Muscle of back (tissue), 11 donors: ENCODE data around the gene ACO2. TPM values are rescaled to one million over a fixed set of nuclear protein-coding genes. Genes with fewer than 3 reads are reported as not detected.
"Not testable (repeated sequence)": the region's sequence is repeated elsewhere in the genome, so short reads cannot be mapped to it uniquely, and the experiment has no call there.

Source experiments
- DNase-seq, 3 donors: peaks; one replicate each; pipeline versions ENCODE4 v3.0.0 to v3.0.0-alpha.2; 2013
- polyA plus RNA-seq, 10 donors: library from polyadenylated mRNA; unstranded; fragments of 120-200 nt; gene quantifications; one replicate each; pipeline ENCODE4 v1.2.1, GENCODE V29; 2013; ENCODE audit not compliant: insufficient read length in 10 of 10

The ACO2 gene
- polyA plus RNA-seq, 10 donors = 82.7 to 111 (median 106) TPM

DNA sequence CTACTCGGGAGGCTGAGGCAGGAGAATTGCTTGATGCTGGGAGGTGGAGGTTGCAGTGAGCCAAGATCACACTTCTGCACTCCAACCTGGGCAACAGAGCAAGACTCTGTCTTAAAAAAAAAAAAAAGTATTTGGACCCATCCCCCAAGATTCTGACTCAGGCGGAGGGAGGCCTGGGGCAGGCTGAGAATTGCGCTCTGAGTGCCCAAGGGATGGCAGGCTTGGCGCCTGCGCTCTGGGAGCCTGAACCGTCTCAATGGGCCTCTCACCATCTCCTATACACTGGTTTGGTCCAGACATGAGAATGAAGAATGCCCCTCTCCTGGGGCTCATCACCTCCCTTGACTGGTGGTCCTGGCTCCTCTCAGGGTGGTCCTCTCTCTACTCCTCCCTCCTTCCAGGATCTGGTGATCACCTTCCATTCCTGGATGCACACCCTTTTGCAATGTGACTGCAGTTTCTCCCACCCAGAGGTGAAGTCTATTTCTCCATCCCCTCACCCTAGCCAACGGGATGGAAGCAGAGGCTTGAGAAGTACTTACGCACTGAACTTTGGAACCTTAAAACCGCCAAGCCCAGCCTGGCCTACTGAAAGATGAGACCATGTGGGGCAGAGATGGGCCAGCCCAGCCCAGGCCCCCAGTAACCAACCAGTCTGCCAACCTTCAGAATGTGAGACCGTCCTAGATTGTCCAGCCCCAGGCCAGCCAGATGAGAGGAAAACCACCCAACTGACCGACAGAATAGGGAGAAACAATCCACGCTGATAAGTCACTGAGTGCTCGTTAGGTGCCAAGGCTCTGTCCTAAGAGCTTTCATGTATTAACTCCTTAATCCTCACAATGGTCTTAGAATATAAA, 70.5 kb downstream of the ACO2 start:
- DNase-seq = no peak

DNA sequence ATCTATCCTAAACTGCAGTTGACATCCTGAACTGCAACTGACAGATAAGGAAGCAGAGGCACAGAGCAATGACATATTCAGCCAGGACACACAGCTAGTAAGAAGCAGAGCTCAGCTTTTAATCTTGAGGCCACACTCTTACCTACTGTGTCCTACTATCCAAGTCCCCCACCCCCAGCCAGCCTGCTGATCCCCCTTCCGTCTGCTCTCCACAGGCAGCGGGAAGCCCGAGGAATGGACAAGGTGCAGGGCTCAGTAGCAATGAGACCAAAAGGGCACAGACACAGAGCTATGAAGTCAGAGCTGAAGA, 71.0 kb downstream of the ACO2 start:
- no peak for DNase-seq

DNA sequence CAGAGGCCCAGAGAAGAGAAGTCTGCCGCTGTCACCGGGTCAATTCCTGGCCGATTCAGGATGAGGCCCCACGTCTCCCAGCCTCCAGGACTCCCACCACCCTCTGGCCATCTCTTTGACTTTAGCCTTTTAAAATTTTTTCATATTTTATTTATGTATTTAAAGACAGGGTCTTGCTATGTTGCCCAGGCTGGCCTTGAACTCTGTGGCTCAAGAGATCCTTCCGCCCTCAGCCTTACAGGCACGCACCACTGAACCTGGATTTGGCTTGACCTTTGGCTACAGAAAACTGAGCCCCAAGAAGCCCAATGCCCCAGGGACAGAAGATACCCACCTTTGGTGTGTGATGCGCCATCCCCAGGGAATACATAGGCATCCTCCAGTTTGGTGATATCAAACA, 71.4 kb downstream of the ACO2 start:
- no peak for DNase-seq

DNA sequence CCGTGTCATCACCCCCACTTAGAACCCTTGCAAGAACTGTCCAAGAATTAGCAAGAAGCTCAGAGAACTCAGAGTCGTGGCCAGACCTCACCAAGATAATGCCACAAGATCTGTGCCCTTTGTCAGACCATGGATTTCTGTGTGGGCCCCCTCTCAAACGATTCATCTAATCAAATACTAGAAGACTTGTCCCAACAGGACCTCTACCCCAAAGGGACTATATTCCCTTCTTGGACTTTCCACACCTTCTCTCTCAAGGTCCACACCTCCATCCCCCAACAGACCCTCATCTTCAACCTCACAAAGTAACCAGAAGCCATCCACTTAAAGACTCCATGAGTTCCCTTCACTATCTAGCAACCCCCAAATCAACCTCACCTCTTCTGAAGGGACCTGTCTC, 72.6 kb downstream of the ACO2 start:
- DNase-seq = no peak

DNA sequence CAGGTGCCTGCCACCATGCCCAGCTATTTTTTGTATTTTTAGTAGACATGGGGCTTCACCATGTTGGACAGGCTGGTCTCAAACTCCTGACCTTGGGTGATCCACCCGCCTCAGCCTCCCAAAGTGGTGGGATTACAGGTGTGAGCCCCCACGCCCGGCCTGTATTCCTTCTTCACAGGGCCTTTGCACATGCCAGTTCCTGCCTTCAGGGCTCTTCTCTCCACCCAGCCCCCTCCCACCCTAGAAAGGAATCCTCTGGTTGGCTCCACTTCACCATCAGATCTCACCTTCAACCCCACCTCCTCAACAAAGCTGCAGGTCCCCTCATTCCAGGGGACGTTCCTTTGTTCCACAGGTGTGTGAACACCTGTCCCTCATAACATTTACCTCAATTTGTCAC, 73.3 kb downstream of the ACO2 start:
- DNase-seq = no peak

DNA sequence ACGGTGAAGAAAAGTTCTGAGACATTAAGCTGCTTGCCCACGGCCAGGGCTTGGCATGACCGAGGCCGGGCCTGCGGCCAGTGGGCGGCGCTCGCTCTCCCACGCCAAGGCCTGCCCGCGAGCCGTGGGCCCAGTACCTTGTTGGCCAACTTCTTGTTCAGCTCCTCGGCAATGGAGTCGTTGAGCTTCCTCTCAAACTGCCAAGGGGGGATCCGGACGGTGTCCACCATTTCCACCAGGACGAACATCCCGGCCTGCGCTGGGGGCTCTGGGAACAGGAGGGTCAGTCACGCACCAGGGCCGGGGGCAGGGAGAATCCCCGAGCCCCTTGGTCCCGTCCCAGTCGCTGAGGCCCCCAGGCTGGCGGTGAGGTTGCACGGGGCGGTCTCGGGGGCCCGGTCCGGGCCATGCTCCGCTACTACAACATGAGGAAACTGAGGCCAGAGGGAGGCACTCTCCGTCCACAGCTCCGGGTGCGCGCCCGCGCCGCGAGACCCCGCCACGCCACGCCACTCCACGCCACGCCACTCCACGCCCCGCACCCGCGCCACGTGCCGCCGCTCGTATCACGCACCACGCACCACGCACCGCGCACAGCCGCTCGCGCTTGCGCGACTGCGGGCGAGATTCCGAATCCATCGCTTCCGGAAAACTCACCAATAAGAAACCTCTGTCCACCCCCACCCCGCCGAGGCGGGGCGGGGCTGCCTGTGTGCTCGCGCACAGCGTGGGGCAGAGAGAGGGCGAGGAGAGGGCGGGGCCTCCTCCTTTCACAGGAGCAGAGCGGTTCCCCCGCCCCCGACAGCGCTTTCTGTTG, 75.1 kb downstream of the ACO2 start, which contains the start of gene POLR3H:
Gene POLR3H (minus strand): TSS at position 617 of the 817 bp plus-strand sequence. CDS start 369 bp downstream, at position 248.
- DNase-seq = peak; percentile 98 to 100 (median 99)

DNA sequence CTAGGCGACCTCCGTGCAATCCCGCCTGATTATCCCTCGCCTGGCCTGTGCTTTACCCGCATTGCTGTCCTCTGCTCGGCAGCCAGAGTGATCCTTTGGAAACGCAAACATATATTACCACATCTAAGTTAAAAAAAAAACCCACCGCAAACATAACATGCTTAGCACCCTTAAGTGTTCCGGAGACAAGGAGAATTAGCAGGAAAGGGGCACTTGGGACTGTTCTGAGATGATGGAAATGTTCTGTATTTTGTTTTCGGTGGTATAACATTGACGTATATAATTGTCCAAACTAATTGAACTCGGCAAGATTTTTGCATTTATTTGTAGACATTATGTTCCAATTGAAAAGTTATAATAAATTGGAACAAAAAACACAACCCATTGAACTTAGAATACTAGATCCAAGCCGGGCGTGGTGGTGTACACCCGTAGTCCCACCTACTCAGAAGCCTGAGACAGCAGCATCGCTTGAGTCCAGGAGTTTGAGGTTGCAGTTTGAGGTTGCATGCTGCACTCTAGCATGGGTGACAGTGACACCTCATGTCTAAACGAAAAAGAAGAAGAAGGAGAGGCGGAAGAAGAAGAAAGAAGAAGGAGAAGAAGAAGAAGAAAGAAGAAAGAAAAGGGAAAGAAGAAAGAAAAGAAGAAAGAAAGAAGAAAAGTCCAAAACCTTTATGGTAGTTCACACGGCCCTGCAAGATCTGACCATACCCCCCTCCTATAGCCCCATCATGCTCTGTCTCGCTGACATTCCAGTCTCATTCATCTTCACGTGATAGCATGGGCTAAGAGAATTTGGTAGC, 76.0 kb downstream of the ACO2 start:
- DNase-seq = no peak

DNA sequence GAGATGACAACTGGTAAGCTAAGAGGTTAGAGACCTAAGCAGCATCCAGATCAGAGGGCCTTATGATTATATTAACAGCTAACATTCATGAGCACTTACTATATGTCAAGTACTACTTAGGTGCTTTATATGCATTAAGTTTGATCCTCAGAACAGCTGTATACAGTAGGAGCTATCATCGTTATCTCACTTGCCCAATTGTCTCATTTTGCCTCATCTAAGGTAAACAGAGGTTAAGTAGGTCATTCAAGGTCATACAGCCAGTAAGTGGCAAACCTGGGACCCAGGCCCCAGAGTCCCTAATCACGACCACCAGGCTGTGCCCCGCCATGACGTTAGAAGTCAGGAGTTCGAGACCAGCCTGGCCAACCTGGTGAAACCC, 79.9 kb downstream of the ACO2 start:
- no peak for DNase-seq

DNA sequence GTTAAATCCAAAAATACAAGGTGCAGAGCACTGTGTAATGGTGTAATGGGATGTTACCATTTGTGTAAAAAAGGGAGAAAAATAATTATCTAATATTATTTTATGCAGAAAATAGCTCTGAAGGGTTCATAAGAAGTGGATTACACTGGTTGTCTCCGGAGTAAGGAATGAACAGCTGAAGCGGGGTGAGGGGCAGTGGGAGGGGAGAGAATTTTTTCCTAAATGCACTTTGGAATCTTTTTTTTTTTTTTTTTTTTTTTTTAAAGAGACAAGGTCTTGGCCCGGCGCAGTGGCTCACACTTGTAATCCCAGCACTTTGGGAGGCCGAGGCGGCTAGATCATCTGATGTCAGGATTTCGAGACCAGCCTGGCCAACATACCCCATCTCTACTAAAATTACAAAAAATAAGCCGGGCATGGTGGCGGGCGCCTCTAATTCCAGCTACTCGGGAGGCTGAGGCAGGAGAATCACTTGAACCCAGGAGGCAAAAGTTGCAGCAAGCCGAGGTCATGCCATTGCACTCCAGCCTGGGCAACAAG, 82.1 kb downstream of the ACO2 start:
- DNase-seq = no peak

DNA sequence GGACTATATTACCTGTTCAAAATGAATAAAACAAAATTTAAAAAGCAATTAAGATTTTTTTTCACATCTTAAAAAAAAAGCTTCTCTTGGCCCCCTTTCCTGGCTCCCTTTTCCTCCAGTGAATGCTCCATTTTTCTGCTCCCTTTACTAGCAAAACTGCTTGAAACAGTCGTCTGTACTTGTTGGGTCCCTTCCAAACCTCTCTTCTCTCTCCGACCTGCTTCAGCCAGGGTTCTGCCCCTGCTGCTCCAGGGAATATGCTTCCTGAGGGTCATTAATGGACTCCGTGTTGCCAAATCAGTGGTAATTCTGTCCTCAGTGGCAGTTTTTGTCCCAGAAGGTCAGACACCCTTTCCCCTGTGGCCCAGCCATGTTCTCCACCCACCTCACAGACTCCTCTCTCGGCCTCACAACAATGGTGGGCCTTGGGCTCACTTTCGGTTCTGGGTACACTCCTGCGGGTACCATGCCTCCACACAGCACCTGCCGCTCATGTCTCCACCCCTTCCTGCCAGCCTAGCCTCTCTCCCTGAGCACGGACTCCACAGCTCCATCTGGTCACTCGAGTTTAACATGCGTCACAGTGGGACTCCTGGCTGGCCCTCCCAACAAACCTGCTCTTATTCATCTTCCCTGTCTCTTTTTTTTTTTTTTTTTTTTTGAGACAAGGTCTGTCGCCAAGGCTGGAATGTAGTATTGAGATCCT, 83.1 kb downstream of the ACO2 start:
- no peak for DNase-seq

DNA sequence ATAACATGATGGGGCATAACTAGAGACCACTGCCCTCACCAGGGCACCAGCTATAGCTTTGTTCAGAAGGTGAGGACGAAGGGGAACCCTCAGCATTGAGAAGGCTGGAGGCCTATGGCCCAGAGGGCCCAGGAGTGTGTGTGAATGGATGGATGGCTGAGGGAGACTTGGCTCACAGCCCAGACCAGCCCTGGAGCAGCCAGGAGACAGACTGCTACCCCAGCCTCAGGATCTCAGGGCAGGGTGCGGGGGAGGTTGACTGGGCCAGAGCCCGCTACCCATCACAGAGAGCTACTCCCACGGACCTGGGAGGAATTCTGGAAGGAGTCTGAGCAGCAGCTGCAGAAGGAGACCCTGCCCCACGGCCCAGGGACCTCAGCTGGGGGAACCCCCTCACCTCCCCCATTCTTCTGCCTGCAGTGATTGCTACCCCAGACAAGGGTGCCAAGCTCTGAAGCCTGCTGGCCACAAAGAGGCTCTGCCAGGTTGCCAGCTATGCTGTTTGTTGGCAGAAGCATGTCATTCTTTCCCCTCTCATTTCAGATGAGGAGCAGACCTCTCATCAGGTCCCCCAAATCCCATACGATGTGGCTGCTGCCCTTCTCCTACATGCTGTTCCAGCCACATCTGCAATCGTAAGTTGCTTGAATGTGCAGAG, 86.5 kb downstream of the ACO2 start:
- DNase-seq = no peak

DNA sequence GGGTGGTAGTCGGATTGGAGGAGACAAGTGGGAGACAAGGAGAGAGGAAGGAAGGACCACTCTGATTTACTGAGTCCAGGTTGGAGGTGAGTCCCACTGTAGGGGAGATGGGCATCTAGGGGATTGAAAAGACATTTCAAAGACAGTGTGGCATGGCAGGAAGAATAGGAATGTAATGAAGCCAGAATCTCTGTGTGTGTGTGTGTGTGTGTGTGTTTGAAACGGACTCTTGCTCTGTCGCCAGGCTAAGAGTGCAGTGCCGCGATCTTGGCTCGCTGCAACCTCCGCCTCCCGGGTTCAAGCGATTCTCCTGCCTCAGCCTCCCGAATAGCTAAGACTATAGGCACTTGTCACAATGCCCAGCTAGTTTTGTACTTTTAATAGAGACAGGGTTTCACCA, 87.6 kb downstream of the ACO2 start:
- DNase-seq = no peak

DNA sequence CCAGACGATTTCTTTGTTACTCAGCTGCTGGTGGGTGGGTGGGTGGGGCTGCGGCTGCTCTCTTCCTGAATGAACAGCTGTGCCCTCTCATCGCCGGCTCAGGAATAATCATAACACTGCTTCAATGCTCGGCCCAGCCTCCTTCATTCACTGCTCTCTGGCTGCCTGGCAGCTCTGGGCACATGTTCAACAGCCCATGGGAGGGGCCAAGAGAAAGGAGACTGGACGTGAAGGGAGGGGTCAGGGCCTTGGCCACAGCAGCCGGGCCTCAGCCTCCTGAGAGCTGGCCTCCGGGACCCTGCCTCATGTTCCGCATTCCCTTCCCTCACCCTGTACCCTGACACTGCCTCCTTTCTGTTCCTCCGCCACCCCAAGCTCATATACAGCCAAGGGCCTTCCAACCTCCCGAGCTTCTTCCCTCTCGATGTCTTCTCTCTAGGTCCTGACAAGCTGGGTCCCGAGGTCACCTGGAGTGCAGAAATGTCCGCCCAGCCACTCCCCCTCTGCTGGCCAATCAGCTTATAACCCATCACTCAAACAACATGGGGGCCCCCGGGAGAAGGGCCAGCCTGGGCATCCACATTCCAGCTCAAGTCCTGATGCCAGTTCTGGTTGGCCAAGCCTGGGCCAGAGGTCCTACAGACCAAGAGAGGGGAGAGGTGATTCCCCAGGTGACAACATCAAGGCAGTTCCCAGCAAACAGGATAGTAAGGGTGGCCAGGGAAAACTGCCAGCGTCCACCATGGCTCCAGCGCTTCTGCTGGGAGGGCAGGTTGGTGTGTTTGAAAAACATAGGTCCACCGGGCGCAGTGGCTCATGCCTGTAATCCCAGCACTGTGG, 88.7 kb downstream of the ACO2 start:
- peak; percentile 63 to 80 (median 67) for DNase-seq

DNA sequence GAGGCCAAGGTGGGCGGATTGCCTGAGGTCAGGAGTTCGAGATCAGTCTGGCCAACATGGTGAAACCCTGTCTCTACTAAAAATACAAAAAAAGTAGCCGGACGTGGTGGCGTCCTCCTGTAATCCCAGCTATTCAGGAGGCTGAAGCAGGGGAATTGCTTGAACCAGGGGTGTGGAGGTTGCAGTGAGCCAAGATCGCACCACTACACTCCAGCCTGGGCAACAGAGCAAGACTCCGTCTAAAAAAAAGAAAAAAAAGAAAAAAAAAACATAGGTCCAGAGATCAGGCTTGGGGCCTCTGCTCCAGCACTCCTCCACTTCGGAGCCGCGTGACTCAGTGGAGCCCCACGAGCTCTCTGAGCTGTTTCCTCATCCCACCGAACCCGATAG, 89.3 kb downstream of the ACO2 start:
- DNase-seq = not testable (repeated sequence)

DNA sequence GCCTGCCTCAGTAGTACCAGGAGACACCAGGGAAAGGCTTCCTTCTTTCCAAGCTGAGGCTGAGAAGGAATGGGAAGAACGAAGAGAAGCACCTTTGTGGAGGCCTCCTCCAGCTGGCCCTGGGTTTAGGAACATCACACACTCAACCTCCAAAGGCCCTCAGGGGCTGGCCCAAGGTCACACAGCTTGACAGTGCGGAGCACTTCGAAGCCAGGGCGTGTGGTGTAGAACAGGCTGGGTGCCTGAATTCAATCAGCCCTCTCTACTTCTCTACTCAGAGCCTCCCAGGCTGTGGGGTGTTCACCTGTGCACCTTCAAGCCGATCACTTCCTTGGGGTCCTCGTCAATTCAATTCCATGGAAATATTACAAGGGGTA, 91.2 kb downstream of the ACO2 start:
- no peak for DNase-seq

DNA sequence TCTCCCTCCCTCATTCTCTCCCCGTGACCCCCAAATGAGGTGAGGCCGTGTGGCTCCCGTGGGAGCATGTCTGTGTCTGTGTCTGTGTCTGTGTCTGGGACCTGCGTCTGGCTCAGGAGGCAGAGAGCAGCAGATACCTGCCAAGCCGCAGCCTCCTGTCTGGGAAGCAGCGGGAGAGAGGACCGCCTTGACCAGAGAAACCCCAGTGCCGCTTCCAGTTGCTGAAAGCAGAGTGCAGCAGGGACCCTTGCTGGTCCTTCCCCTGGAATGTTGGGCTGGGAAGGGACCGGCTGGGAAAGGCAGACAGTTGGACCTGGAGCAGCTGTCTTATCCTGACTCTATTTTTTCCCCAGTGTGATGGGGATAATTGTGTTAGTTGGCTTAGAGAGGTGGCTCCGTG, 92.4 kb downstream of the ACO2 start:
- DNase-seq = peak in 1 of 3 donors; percentile 53

DNA sequence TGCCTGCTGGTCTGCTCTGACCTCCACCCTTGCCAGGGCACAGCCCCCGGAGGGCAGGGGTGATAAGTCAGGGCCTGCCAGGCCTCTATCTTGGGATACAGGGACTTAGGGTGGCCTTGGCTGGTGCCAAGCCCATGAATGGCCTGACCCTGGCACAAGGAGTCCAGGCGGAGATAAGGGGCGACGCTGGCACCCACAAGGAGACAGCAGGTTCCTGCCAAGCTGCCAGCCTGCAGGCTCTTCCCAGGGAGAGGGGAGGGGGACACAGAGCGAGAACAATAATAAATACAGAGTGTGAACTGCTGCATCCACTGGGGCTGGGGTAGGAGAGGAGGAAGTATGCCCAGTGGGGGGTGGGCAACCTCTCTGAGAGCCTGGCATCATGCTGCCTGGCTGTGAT, 92.9 kb downstream of the ACO2 start:
- no peak for DNase-seq

DNA sequence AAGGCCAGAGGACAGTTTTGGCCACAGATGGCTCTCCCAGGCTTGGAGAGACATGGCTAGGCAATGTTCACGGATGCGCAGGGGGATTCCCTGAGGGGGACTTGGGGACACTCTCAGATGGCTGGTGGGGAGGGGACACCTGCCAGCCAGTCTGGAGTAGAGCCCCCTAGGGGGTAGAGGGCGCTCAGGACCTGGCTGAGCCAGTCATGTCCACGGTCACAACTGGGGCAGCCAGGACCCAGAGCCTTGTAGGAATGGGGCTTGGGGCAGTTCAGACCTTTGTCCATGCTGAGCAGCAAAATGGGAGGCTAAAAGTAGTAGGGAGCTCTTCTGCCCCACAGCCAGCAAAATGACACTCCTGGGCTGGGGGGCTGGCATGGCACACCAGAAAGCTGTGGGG, 93.5 kb downstream of the ACO2 start:
- DNase-seq = no peak

DNA sequence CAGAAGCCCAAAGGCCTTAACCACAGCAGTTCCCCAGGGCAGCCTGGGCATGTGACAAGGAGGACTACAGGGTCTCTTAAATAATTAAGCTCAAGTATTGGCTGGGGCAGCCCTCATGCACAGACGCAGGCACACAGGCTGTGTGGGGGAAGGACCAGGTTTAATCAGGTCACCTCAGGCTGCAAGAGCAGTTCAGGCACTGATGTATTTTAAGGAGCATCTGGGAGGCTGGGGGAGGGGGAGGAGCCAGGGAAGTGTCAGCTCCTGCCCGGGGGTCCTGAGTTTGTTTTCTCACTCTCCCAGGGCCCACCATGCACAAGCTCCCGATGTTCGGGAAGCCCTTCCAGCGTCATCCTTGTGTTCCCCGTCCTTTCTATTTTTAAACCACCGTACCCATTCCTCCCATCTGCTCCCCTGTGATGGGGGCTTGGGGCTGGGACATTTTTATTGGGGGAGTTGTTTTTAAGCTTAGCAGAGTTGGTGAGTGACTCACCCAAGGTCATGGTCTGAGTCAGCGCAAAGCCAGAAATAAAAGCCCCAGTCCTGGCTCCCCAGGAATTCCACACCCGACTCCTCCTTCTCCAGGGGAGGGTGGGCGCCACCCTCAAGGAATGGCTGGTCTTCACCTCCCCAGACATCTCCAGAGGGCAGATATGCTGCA, 94.3 kb downstream of the ACO2 start:
- peak in 1 of 3 donors; percentile 74 for DNase-seq
